Lung (tissue), 16 donors: Measurements from ENCODE around the gene SPANXN3. TPM values are rescaled to one million over a fixed set of nuclear protein-coding genes. Genes with fewer than 3 reads are reported as not detected.
"Not testable (repeated sequence)": the region's sequence is repeated elsewhere in the genome, so short reads cannot be mapped to it uniquely, and the experiment has no call there.

Experiments used
- ATAC-seq: fragments of 200-7000 bp; cut with Tn5 transposase; one replicate; pipeline ENCODE4 v1.9.1; 2020; ENCODE audit warnings: moderate number of reproducible peaks; ENCODE audit not compliant: insufficient read depth, low FRiP score
- DNase-seq, 3 donors: peaks; one replicate each; pipeline ENCODE4 v3.0.0-alpha.2; 2013 to 2017
- H3K27ac ChIP-seq, 2 donors: one replicate each; pipeline ENCODE4 v1.5.1; 2013; ENCODE audit warnings: mild to moderate bottlenecking in 2 of 2, moderate library complexity in 2 of 2, control low read depth in 1 of 2, inconsistent platforms in 1 of 2, low read depth in 1 of 2, low read length in 1 of 2
- H3K27me3 ChIP-seq, 3 donors: one replicate each; pipeline ENCODE4 v1.5.1; 2013; ENCODE audit warnings: low read length in 2 of 3; ENCODE audit not compliant: control insufficient read depth in 3 of 3, insufficient read depth in 3 of 3
- H3K36me3 ChIP-seq, 4 donors: one replicate each; pipeline ENCODE4 v1.5.1; 2013; ENCODE audit warnings: low read length in 4 of 4, mild to moderate bottlenecking in 1 of 4, moderate library complexity in 1 of 4; ENCODE audit not compliant: control insufficient read depth in 4 of 4, insufficient read depth in 4 of 4
- H3K4me1 ChIP-seq, 5 donors: one replicate each; pipeline ENCODE4 v1.5.1; 2013; ENCODE audit warnings: low read length in 5 of 5, mild to moderate bottlenecking in 2 of 5, moderate library complexity in 1 of 5; ENCODE audit not compliant: control insufficient read depth in 5 of 5, insufficient read depth in 5 of 5
- H3K4me3 ChIP-seq: one replicate; pipeline ENCODE4 v1.5.1; 2013; ENCODE audit warnings: mild to moderate bottlenecking, control low read depth, moderate library complexity
- H3K9ac ChIP-seq, 2 donors: one replicate each; pipeline ENCODE4 v1.5.1; 2013; ENCODE audit warnings: low read length in 2 of 2, control low read depth in 1 of 2; ENCODE audit not compliant: insufficient read depth in 1 of 2
- H3K9me3 ChIP-seq, 4 donors: one replicate each; pipeline ENCODE4 v1.5.1; 2013; ENCODE audit warnings: low read length in 3 of 4, mild to moderate bottlenecking in 1 of 4, moderate library complexity in 1 of 4; ENCODE audit not compliant: control insufficient read depth in 4 of 4, insufficient read depth in 3 of 4
- WGBS, 2 donors: extraction: QIAGEN DNeasy Blood & Tissue Kit; methylation state at CpG; one replicate each; pipeline ENCODE4 v1.1.7; 2013; 5-methylcytosine and 5-hydroxymethylcytosine counted together
- long read RNA-seq, 5 donors: transcript quantifications; one replicate each; lab custom pipeline, GENCODE V29; 2026
- polyA plus RNA-seq, 2 donors: library from polyadenylated mRNA; stranded (reverse); fragments of 200-250 nt; gene quantifications; one replicate each; pipeline ENCODE4 v1.2.1, GENCODE V29; 2013
- total RNA-seq, 2 donors: library from RNA; depleted of rRNA in 1 of 2; stranded (reverse); fragments of >200 nt in 1 of 2; gene quantifications; one replicate each; pipeline ENCODE4 v1.2.1, GENCODE V29; 2014 to 2021
- TF ChIP-seq, protein P1 (sequence below): IDR thresholded peaks from 2 replicates; pipeline ENCODE4 v1.5.1; 2012; ENCODE audit warnings: mild to moderate bottlenecking; ENCODE audit errors: control extremely low read depth, extremely low read depth
- donor health status: control.
- donor health status: control.
- donor health status: Bipolar disorder and iron deficiency.
- donor health status: healthy.
- donor health status: DM: yes; HTN: yes; CAD: no.

The SPANXN3 gene
- total RNA-seq, result not detected
- polyA plus RNA-seq, result not detected
- long read RNA-seq, donor 1, result 0 reads
- long read RNA-seq, donor 2, result 0 reads
- long read RNA-seq, donor 3, result 0 reads
- long read RNA-seq, donor 4, result 0 reads
- long read RNA-seq, donor 5, result 0 reads

GRCh38 chrX:143517375-143517774, at the start of gene SPANXN3:
SPANXN3 (minus strand) TSS chrX:143517475; CDS start chrX:143517391, 84 bp downstream.
- H3K9ac ChIP-seq, DNase-seq, H3K9me3 ChIP-seq, H3K27ac ChIP-seq, H3K4me3 ChIP-seq, H3K36me3 ChIP-seq, ATAC-seq, H3K4me1 ChIP-seq, H3K27me3 ChIP-seq: not testable (repeated sequence)
- WGBS, 2 donors, result 54 to 100% methylated on average over 1 of the region's 5 CpGs

DNA sequence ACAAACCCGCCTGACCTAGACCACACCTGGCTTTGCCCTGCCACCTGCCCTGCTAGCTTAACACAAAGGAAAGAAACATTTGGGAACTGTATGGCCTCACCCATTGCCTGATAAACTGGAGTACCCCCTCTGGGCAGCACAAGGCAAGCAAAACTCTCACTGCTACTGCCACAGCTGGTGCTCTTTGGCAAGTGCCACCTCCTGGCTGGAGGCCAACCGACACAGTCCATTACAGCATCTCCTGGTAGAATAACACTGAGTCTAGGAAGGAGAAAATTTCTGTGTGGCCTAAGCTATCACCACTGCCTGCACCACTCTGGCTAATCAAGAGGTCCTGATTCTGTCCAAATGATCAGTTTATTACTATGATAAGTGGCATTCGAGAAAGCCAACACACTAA, 18.9 kb upstream of the SPANXN3 start:
- Histone ChIP-seq H3K27ac (no peak overlapping the region), H3K36me3 (no peaks in the 10 kb centered on the region), H3K4me1 (no peaks in the 10 kb centered on the region), H3K9me3 (peaks cover 0 to 3% (median 0%) of the 10 kb centered on the region in 4 donors), H3K4me3 (no peak overlapping the region), H3K27me3 (no peaks in the 10 kb centered on the region), H3K9ac (no peak overlapping the region)
- TF ChIP-seq, protein P1, sequence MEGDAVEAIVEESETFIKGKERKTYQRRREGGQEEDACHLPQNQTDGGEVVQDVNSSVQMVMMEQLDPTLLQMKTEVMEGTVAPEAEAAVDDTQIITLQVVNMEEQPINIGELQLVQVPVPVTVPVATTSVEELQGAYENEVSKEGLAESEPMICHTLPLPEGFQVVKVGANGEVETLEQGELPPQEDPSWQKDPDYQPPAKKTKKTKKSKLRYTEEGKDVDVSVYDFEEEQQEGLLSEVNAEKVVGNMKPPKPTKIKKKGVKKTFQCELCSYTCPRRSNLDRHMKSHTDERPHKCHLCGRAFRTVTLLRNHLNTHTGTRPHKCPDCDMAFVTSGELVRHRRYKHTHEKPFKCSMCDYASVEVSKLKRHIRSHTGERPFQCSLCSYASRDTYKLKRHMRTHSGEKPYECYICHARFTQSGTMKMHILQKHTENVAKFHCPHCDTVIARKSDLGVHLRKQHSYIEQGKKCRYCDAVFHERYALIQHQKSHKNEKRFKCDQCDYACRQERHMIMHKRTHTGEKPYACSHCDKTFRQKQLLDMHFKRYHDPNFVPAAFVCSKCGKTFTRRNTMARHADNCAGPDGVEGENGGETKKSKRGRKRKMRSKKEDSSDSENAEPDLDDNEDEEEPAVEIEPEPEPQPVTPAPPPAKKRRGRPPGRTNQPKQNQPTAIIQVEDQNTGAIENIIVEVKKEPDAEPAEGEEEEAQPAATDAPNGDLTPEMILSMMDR, result no peak
- DNase-seq, result no peak
- ATAC-seq, result no peak
- 80 to 92% methylated on average over 3 of the region's 3 CpGs for WGBS, 2 donors

- H3K4me3 ChIP-seq, H3K4me1 ChIP-seq, H3K9ac ChIP-seq, H3K27ac ChIP-seq, DNase-seq, ATAC-seq, H3K36me3 ChIP-seq, H3K9me3 ChIP-seq, H3K27me3 ChIP-seq: not testable (repeated sequence)
- 61 to 64% methylated on average over 6 of the region's 6 CpGs for WGBS, 2 donors
These were observed 15.1 kb downstream of the SPANXN3 start for GRCh38 chrX:143502196-143502595.

DNA sequence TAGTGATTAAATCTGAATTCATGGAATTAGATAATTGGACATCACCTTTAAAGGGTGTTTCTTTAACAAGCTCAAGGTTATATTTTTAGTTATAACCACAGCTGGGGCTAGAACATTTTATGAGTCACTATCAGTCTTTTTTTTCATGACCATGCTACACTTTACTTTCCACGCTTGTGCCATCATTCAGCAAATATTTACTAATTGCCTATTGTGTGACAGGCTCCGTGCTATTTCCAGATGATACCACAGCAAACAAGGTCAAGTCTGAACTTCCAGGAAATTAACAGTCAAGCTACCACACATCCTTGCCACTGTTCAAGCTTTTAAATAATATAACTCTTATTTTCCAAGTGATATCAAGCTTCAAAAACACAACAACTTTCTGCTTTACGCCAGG, 16.5 kb downstream of the SPANXN3 start:
- H3K4me1 ChIP-seq, result no peaks in the 10 kb centered on the region
- H3K27ac ChIP-seq, result no peak overlapping the region
- TF ChIP-seq, protein P1, result no peak
- H3K4me3 ChIP-seq, result no peak overlapping the region
- no peak overlapping the region for H3K9ac ChIP-seq
- ATAC-seq, result no peak
- whole genome bisulfite sequencing, 2 donors, result 55 to 86% methylated on average over 3 of the region's 3 CpGs
- no peak for DNase-seq
- peaks cover 0 to 6% (median 1%) of the 10 kb centered on the region in 4 donors for H3K9me3 ChIP-seq
- no peaks in the 10 kb centered on the region for H3K36me3 ChIP-seq
- H3K27me3 ChIP-seq, result no peaks in the 10 kb centered on the region
